Rectal smooth muscle tissue (tissue), 1 donor: ENCODE data around the gene ATP6V0E2.

Experiments
- H3K27ac ChIP-seq: one replicate; pipeline ENCODE4 v1.7.0; 2013; ENCODE audit warnings: low read depth, low read length, inconsistent platforms
- H3K27me3 ChIP-seq: one replicate; pipeline ENCODE4 v1.7.0; 2013; ENCODE audit warnings: low read length; ENCODE audit not compliant: control insufficient read depth, insufficient read depth
- H3K36me3 ChIP-seq: one replicate; pipeline ENCODE4 v1.7.0; 2013; ENCODE audit warnings: low read length; ENCODE audit not compliant: control insufficient read depth, insufficient read depth
- H3K4me1 ChIP-seq: one replicate; pipeline ENCODE4 v1.7.0; 2013; ENCODE audit warnings: low read length; ENCODE audit not compliant: control insufficient read depth, insufficient read depth
- H3K4me3 ChIP-seq: one replicate; pipeline ENCODE4 v1.7.0; 2013; ENCODE audit warnings: low read length
- H3K9ac ChIP-seq: one replicate; pipeline ENCODE4 v1.7.0; 2013; ENCODE audit warnings: low read length

Gene ATP6V0E2

GRCh38 chr7:149879766-149880637, 6.2 kb downstream of the ATP6V0E2 start:
- peaks cover 2% of the 10 kb centered on the region for H3K36me3 ChIP-seq
- no peaks in the 10 kb centered on the region for H3K27me3 ChIP-seq
- H3K9ac ChIP-seq: no peak overlapping the region
- no peak overlapping the region for H3K27ac ChIP-seq
- no peak overlapping the region for H3K4me3 ChIP-seq
- peaks cover 16% of the 10 kb centered on the region for H3K4me1 ChIP-seq

- H3K27ac ChIP-seq: peak overlapping the region; percentile 61
- H3K36me3 ChIP-seq: peaks cover 2% of the 10 kb centered on the region
- H3K4me3 ChIP-seq: no peak overlapping the region
- no peaks in the 10 kb centered on the region for H3K27me3 ChIP-seq
- no peak overlapping the region for H3K9ac ChIP-seq
- peaks cover 16% of the 10 kb centered on the region for H3K4me1 ChIP-seq
These were observed 7.0 kb downstream of the ATP6V0E2 start for GRCh38 chr7:149880638-149881311.

- H3K27me3 ChIP-seq: no peaks in the 10 kb centered on the region
- no peak overlapping the region for H3K4me3 ChIP-seq
- H3K27ac ChIP-seq: peak overlapping the region; percentile 68
- H3K4me1 ChIP-seq: peaks cover 16% of the 10 kb centered on the region
- peaks cover 2% of the 10 kb centered on the region for H3K36me3 ChIP-seq
- no peak overlapping the region for H3K9ac ChIP-seq
These were observed 7.8 kb downstream of the ATP6V0E2 start for GRCh38 chr7:149881328-149882247.

- Histone ChIP-seq H3K27ac (peak overlapping the region; percentile 68), H3K9ac (no peak overlapping the region), H3K4me1 (peaks cover 16% of the 10 kb centered on the region), H3K36me3 (peaks cover 2% of the 10 kb centered on the region), H3K4me3 (no peak overlapping the region), H3K27me3 (no peaks in the 10 kb centered on the region)
These were observed 8.7 kb downstream of the ATP6V0E2 start for GRCh38 chr7:149882248-149883047.

- H3K4me1 ChIP-seq: peaks cover 16% of the 10 kb centered on the region
- no peaks in the 10 kb centered on the region for H3K27me3 ChIP-seq
- peak overlapping the region; percentile 61 for H3K27ac ChIP-seq
- no peaks in the 10 kb centered on the region for H3K36me3 ChIP-seq
- H3K9ac ChIP-seq: no peak overlapping the region
- no peak overlapping the region for H3K4me3 ChIP-seq
These were observed 9.3 kb downstream of the ATP6V0E2 start for GRCh38 chr7:149883048-149883438.

- no peaks in the 10 kb centered on the region for H3K36me3 ChIP-seq
- H3K9ac ChIP-seq: no peak overlapping the region
- peak overlapping the region; percentile 61 for H3K27ac ChIP-seq
- H3K27me3 ChIP-seq: no peaks in the 10 kb centered on the region
- H3K4me1 ChIP-seq: peaks cover 16% of the 10 kb centered on the region
- no peak overlapping the region for H3K4me3 ChIP-seq
These were observed 9.7 kb downstream of the ATP6V0E2 start for GRCh38 chr7:149883452-149883861.

GRCh38 chr7:149884016-149884415, 10.2 kb downstream of the ATP6V0E2 start:
- Histone ChIP-seq H3K36me3 (no peaks in the 10 kb centered on the region), H3K4me1 (peaks cover 16% of the 10 kb centered on the region), H3K4me3 (no peak overlapping the region), H3K27me3 (no peaks in the 10 kb centered on the region), H3K27ac (no peak overlapping the region), H3K9ac (no peak overlapping the region)

- no peaks in the 10 kb centered on the region for H3K36me3 ChIP-seq
- H3K4me3 ChIP-seq: no peak overlapping the region
- peaks cover 16% of the 10 kb centered on the region for H3K4me1 ChIP-seq
- H3K27me3 ChIP-seq: no peaks in the 10 kb centered on the region
- no peak overlapping the region for H3K9ac ChIP-seq
- H3K27ac ChIP-seq: no peak overlapping the region
These were observed 10.8 kb downstream of the ATP6V0E2 start for GRCh38 chr7:149884541-149884940.

- Histone ChIP-seq H3K27ac (no peak overlapping the region), H3K36me3 (no peaks in the 10 kb centered on the region), H3K9ac (no peak overlapping the region), H3K27me3 (no peaks in the 10 kb centered on the region), H3K4me1 (peaks cover 16% of the 10 kb centered on the region), H3K4me3 (no peak overlapping the region)
These were observed 11.6 kb downstream of the ATP6V0E2 start for GRCh38 chr7:149885191-149886017.

- no peaks in the 10 kb centered on the region for H3K27me3 ChIP-seq
- no peak overlapping the region for H3K4me3 ChIP-seq
- H3K36me3 ChIP-seq: no peaks in the 10 kb centered on the region
- no peak overlapping the region for H3K27ac ChIP-seq
- peaks cover 14% of the 10 kb centered on the region for H3K4me1 ChIP-seq
- no peak overlapping the region for H3K9ac ChIP-seq
These were observed 12.2 kb downstream of the ATP6V0E2 start for GRCh38 chr7:149886018-149886415.

GRCh38 chr7:149887311-149887710, 13.5 kb downstream of the ATP6V0E2 start:
- Histone ChIP-seq H3K4me1 (peaks cover 8% of the 10 kb centered on the region), H3K36me3 (no peaks in the 10 kb centered on the region), H3K27me3 (no peaks in the 10 kb centered on the region), H3K27ac (no peak overlapping the region), H3K4me3 (no peak overlapping the region), H3K9ac (no peak overlapping the region)
